ENCODE data around the gene SRP68.
A peak's percentile ranks its signal among the peaks of the same experiment; 100 is the strongest.

Gene SRP68

DNA sequence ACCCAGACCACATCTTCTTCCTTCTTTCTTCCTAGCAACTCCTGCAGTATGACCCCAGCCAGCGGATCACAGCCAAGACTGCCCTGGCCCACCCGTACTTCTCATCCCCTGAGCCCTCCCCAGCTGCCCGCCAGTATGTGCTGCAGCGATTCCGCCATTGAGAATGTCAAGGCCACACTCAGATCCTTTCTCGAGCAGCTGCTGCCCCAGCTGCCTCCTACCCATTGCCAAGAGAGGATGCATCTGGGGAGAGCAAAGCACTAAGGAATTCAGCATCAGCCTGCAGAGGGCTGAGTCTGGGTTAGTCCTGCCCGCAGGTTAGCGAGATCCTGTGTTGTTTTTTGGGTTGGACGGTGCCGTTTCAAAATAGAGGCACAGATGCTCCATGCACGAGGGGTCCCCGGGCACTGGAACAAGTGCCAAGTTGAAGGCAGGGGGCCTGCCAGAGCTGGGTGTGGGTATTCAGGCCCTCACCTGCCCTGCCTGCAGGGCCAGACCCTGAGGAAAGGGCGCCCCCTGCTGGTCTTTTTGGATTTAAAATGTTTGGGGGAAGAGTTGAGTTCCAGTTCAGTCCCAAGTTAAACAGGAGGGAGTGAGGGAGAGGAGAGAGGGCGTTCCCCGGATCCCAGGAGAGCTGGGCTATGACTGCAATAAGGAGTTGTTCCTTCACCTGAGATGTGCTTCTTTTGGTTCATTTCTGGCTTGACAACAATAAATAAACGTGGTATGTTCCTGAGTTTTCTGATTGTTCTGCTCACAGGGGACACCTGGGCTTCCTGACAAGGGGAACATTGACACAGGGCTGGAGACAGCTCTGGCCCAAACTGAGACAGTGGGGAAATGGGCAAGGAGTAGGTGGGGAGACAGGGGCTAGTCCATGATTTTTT lies 66.8 kb downstream of the SRP68 start:
- TF ChIP-seq, protein P1, sequence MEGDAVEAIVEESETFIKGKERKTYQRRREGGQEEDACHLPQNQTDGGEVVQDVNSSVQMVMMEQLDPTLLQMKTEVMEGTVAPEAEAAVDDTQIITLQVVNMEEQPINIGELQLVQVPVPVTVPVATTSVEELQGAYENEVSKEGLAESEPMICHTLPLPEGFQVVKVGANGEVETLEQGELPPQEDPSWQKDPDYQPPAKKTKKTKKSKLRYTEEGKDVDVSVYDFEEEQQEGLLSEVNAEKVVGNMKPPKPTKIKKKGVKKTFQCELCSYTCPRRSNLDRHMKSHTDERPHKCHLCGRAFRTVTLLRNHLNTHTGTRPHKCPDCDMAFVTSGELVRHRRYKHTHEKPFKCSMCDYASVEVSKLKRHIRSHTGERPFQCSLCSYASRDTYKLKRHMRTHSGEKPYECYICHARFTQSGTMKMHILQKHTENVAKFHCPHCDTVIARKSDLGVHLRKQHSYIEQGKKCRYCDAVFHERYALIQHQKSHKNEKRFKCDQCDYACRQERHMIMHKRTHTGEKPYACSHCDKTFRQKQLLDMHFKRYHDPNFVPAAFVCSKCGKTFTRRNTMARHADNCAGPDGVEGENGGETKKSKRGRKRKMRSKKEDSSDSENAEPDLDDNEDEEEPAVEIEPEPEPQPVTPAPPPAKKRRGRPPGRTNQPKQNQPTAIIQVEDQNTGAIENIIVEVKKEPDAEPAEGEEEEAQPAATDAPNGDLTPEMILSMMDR (IDR thresholded peaks at IDR 0.05; ENCODE audit: extremely low read depth, missing control alignments), result peak; percentile 54
- DNase-seq (ENCODE audit: low spot score), result peak; percentile 92

DNA sequence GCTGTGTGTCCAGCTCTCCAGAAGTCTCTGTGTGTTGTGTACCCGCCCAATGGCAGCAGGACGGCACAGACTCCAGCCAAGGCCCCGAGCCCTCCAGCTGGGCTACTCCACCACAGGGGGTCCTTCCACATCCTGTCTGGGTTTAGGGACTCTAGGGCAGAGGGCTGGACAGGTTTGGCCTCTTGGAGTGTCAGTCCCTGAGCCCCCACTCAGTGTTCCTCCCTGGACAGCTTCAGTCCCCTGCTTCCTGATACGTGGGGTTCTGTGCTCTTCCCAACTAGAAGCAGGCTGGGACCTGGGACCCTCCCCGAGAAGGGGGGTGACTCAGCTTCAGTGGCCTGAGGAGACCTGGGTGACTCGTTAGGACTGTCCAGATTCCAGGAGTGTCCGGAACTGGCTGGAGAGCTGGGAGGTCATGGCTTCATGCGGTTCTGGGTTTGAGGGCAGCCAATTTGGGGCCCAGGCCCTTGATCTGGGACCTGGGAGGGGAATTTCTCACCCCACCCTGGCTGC lies 67.5 kb downstream of the SRP68 start:
- DNase-seq (ENCODE audit: low spot score), result peak; percentile 20
- TF ChIP-seq, protein P1 (IDR thresholded peaks at IDR 0.05; ENCODE audit: extremely low read depth, missing control alignments), result no peak

DNA sequence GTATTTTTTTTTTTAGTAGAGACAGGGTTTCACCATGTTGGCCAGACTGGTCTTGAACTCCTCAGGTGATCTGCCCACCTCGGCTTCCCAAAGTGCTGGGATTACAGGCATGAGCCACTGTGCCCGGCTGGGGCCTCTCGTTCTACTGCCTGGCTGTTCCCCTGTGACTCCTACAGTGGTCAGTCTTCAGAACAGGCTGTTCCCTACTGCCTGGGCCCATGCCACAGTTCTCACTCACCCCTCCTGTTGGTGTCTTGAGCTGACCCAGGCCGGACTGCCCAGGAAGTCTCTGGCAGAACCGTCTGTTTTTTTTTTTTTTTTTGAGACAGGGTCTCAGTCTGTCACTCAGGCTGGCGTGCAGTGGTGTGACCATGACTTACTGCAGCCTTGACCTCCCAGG lies 68.4 kb downstream of the SRP68 start:
- no peak for DNase-seq (ENCODE audit: low spot score)
- TF ChIP-seq, protein P1 (IDR thresholded peaks at IDR 0.05; ENCODE audit: extremely low read depth, missing control alignments), result no peak

DNA sequence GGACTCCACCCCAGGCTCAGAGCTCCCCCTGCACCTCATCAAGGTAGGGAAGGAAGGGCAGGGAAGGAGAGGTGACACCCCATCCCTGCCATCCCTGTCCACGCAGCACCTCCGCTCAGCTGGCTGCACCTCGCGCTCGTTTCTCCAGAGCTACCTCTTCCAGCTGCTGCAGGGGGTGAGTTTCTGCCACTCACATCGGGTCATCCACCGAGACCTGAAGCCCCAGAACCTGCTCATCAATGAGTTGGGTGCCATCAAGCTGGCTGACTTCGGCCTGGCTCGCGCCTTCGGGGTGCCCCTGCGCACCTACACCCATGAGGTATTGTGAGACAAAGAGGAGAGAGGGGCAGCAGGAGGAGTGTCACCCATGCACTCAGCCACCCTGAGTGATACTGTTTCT lies 70.2 kb downstream of the SRP68 start:
- DNase-seq (ENCODE audit: low spot score), result no peak
- TF ChIP-seq, protein P1 (IDR thresholded peaks at IDR 0.05; ENCODE audit: extremely low read depth, missing control alignments), result no peak

DNA sequence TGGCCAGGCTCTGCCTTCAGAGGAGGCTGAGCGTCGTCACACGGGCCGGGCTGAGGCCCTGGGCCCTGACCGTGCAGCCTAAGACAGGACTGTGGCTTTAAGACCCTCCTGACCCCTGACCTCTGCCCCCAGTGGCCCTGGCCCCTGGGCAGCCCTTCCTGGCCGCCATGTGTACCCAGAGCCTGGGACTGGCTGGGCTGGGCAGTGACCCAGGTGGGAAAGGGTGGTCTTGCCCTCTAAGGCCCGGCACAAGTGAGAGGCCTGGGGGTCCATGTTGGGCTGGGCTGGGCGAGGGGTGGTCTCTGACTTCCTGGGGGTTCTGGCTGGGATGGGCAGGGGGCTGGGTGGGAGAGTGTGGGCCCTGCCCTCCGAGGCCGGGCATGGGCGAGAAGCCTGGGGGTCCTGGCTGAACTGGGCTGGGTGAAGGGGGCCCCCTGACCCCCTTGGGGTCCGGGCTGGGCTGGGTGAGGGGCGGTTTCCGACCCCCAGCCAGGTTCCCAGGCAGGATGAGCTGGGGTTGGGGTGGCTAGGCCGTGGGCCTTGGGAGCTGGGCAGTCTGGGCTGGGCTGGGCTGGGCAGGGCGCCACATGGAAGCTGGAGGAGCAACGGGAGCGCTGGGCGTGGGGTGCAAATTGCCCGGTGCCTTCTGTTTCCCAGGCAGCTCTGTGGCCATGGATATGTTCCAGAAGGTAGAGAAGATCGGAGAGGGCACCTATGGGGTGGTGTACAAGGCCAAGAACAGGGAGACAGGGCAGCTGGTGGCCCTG lies 71.4 kb downstream of the SRP68 start, which contains the start of gene CDK3:
Gene CDK3 (plus strand): TSS at position 101 of the 767 bp plus-strand sequence. CDS start 571 bp downstream, at position 672.
- TF ChIP-seq, protein P1 (IDR thresholded peaks at IDR 0.05; ENCODE audit: extremely low read depth, missing control alignments), result no peak
- peak; percentile 17 for DNase-seq (ENCODE audit: low spot score)

DNA sequence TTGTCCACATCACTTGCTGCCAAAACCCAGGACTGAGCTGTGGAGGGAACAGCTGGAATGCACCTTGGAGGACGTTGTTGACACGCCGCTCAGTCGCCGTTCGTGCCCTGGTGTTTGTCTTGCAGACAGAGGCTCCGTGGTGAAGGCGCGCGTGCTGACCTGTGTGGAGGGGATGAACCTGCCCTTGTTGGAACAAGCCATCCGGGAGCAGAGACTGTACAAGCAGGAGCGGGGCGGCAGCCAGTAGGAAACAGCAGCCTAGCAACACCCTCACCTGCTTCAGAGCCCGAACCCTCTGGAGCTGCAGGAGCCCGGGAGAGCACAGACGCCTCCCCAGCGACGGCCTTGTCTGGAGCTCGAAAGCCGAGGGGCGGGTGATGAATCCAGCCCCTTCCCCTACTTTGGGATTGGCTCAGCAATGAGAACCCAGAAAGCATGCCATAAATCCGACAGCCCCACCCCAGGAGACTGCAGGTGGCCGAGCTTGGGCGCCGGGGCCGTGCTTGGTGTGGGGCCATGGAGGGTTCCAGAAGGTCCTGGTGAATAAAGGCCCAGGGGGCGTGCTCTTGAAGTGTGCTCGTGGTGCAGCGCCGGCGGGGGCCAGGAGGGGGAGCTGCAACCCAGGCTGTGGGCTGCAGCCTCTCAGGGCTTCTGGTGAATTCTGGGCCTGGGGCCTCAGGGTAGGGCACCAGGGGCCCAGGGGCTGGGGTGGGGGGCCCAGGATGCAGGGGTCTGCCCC lies 72.1 kb downstream of the SRP68 start:
- DNase-seq (ENCODE audit: low spot score), result peak; percentile 86
- TF ChIP-seq, protein P1 (IDR thresholded peaks at IDR 0.05; ENCODE audit: extremely low read depth, missing control alignments), result peak; percentile 65

All from GM20000 (cell line).